Hematopoietic multipotent progenitor cell treated with erythropoietin and hydrocortisone succinate and interleukin-3 and kit ligand, for 4 days (in vitro differentiated cells): ENCODE data around the gene EFCAB5.
"Not testable (repeated sequence)": the region's sequence is repeated elsewhere in the genome, so short reads cannot be mapped to it uniquely, and the experiment has no call there.

Experiments used
- DNase-seq: peaks from one replicate; pipeline ENCODE4 v3.0.0-alpha.2; 2015

EFCAB5 gene

DNA sequence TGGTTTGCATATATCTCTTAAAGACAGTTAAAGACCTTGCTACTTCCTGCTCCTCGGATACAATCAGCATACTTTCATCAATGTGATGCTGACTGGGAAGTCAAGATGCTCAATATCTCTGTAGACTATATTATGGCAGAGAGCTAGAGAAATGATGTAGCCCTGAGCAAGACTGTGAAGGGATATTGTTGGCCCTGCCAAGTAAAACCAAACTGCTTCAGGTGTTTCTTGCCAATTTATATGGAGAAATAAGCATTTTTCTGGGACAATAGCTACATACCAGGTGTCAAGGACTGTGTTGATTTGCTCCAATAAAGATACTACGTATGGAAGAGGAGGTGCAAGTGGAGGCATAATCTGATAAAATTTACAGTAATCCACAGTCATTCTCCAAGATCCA is 4.7 kb upstream of the EFCAB5 start:
- DNase-seq = no peak

DNA sequence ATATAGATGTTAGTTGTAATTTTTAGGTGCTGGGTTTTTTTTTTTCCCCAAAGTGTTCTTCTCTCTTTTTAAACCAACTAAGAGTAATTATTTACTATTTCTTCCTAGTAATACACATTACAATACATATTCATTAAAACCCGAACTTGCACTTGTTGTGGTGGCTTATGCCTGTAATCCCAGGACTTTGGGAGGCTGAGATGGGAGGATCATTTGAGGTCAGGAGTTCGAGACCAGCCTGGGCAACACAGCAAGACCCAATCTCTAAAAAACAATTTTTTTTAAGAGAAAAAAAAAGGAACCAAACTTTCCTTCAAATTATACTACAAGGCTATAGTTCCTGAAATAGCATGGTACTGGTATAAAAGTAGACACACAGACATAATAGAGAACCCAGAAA is 3.8 kb downstream of the EFCAB5 start:
- DNase-seq = no peak

DNA sequence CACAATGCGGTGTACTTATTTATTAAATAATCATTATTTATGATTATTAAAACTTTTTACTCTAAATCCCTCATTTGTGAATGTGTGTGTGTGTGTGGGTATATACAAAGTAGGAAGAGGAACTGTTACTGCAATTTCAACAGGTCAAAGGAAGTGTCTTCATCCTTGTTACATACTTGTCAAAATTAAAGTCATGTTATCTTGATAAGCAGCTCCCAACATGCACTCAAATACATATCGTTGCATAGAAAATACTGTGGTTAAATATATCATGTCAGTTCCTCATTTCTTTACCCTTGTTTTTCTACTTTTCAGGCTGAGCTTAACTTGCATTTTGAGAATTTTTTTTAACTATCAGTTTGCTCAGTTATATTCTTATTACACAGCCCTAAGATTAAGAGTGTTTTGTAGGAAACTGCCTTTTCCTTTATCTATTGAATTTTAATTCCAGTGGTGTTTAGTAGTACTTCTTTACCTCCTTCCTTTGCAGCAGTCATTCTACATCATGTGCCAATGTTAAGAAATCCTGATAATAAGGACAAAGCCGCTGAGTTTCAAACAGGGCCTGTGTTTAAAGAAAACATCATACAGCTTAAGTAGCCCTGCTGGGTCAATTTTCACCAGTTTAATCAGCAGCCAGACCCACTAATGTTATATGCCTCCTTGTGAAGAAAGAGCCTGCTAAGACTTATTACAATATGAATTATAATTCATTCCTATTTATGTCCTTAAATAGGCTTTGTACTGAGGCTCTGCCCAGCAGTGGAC is 7.2 kb downstream of the EFCAB5 start:
- peak; percentile 91 for DNase-seq

DNA sequence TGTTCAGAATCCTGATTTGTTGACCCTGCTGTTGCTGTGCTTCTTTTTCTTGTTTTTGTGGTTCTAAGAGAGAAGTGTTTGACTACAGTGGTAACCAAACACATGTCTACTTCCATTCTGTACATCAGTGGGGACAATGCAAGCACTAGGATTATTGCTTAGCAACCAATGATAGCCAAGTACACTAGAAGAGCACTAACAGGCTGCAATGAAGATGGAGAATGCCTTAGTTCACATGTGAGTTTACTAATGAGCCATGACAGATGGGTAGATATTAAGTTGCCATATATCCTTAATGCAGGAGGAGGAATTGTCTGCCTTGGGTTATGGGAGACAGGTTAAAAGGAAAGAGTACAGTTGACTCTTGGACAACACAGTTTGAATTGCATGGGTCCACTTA is 8.3 kb downstream of the EFCAB5 start:
- peak; percentile 20 for DNase-seq

- peak; percentile 6 for DNase-seq
Observed at GRCh38 chr17:29954405-29954804, 13.0 kb downstream of the EFCAB5 start.

GRCh38 chr17:29956225-29956624 is 14.8 kb downstream of the EFCAB5 start:
- peak; percentile 34 for DNase-seq

GRCh38 chr17:29957488-29957887 is 16.1 kb downstream of the EFCAB5 start:
- DNase-seq = not testable (repeated sequence)

DNA sequence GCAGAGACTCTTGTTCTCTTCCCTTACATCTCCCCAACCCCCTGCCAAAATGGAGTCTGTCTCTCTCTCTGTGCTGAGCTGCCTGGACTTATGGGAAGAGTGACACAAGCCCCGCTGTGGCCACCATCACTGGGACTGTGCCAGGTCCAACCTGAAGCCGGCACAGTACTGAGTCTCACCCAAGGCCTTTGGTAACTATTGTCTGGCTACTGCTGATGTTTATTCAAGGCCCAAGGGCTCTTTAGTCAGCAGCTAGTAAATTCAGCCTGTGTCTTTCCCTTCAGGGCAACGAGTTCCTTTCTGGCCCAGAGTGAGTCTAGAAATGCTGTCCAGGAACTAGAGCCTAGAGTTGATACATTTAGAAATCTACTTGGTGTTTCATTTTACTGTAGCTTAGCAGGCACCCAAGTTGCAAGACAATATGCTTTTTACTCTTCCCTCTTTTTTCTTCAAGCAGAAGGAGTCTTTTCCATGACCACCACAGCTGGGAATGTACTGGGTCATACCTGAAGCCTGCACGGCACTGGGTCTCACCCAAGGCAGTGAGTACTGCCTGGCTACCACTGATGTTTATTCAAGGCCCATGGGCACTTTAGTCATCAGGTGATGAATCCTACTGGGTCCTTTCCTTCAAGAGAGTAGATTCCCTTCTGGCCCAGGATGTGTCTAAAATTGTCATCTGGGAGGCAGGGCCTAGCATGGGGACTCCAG is 17.7 kb downstream of the EFCAB5 start:
- no peak for DNase-seq

- DNase-seq = no peak
Observed at GRCh38 chr17:29959658-29960337, 18.4 kb downstream of the EFCAB5 start.

GRCh38 chr17:29962656-29963055 is 21.2 kb downstream of the EFCAB5 start:
- DNase-seq = no peak

- DNase-seq = no peak
Observed at GRCh38 chr17:29968271-29968670, 26.8 kb downstream of the EFCAB5 start.

GRCh38 chr17:29972277-29972676 is 30.8 kb downstream of the EFCAB5 start:
- no peak for DNase-seq

GRCh38 chr17:29973005-29973404 is 31.6 kb downstream of the EFCAB5 start:
- DNase-seq = no peak

- no peak for DNase-seq
Observed at GRCh38 chr17:29977836-29978235, 36.4 kb downstream of the EFCAB5 start.

DNA sequence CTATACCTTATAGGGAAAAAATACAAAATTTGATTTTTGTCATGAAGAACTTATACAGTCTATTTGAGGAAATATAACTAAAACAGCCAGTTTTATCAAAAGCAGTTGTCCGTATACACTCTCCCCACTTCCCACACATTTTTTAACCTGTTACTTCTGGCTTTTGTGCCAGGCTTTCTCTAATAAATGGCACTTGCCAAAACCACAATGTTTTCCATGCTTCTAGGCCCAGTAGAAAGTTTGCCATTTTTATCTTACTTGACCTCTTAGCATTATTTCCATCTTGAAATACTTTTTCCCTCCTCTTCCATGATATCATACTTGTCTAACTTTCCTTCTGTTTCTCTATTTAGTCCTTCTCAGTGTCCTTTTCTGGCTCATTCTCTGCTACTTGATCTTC is 38.8 kb downstream of the EFCAB5 start:
- no peak for DNase-seq

DNA sequence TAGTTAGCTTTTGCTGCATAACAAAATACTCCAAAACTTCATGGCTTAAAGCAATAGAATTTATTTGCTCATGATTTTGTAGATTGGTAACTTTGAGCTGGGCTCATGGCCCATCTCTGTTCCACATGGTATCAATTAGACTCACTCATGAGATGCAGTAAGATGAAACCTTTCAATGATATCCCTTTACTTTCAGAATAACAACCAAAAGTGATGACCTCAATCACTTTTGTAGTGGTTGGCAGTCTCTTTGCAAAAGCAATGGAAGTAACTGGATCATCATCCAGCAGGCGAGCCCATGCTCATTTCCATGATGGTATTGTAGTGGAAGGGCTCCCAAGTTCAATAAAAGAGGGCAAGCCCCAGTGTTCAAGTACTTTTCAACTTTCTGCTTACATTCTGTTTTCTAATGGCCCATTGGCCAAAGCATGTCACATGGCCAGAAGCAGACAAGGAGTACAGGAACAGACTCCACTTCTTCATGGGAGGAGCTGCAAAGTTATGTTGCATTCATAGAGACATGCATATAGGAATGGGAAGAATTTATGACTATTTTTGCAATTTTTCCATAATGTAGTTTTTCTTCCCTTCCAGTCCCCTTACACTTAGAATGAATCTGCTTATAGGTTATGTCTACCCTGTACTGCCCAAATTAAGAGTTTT is 41.7 kb downstream of the EFCAB5 start:
- no peak for DNase-seq

DNA sequence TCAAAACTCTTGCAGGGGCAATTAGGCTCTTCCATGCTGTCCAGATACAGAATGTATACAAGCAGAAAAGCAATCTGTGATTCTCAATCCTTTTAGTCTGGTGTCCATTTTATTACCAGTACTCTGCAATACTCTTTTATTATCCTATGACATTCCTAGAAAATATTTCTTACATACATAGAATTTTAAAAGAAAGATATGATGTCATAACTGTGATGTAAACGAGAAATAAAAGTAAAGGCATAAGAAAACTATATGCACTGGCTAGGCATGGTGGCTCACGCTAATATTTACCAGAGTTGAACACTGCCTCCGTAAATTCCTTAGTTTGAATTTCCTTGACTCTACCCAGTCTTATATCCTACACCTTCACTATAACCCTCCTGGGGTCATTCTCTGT is 55.0 kb downstream of the EFCAB5 start:
- DNase-seq = no peak

GRCh38 chr17:30000001-30000754 is 58.7 kb downstream of the EFCAB5 start:
- DNase-seq = peak; percentile 25

GRCh38 chr17:30000755-30001257 is 59.4 kb downstream of the EFCAB5 start:
- no peak for DNase-seq

- no peak for DNase-seq
Observed at GRCh38 chr17:30002088-30002487, 60.7 kb downstream of the EFCAB5 start.

DNA sequence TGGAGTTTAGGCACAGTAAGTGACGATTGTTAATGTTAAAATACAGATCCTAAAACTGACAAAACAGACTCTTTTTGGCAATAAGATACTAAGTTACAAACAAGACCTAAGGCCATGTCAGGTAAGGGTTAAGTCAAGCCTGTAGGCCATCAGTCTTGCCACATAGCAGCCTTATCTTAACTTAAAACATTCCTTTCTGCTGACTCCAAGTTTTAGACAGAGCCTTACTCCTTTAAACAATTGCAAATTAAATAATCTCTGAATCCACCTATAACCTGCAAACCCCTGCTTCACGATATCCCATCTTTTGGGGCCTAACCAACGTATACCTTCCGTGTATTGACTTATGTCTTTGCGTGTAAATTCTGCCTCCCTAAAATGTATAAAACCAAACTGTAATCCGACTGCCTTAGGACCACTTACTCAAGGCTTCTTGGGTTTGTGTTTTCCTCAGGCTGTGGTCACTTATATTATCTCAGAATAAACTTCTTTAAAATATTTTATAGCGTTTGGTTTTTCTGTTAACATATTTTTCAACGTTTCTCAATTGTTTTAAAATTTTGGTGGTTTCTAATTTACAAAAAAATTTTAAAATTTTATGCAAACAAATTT is 64.4 kb downstream of the EFCAB5 start:
- no peak for DNase-seq

- not testable (repeated sequence) for DNase-seq
Observed at GRCh38 chr17:30011934-30012333, 70.5 kb downstream of the EFCAB5 start.
